CD4-positive, alpha-beta T cell (primary cell): Measurements from ENCODE around the gene NVL. TPM values are rescaled to one million over a fixed set of nuclear protein-coding genes. Genes with fewer than 3 reads are reported as not detected.

ENCODE experiments used
- ATAC-seq: fragments of 200-7000 bp; cut with Tn5 transposase; one replicate; pipeline ENCODE4 v1.10.0; 2022; ENCODE audit warnings: mild to moderate bottlenecking; ENCODE audit not compliant: poor library complexity
- CTCF ChIA-PET: fragments of 350-600 bp; sonication (Branson Sonifier 250); formaldehyde crosslinking; loops from one replicate; lab custom pipeline; 2021; ENCODE audit warnings: antibody characterized with exemption, inconsistent platforms; lab: Charles Lee
- POLR2A ChIA-PET: fragments of 350-600 bp; sonication (Branson Sonifier 250); formaldehyde crosslinking; loops from one replicate; lab custom pipeline; 2021; ENCODE audit warnings: antibody characterized with exemption, inconsistent platforms; lab: Charles Lee
- DNase-seq, 14 experiments: peaks; one replicate each; pipeline ENCODE4 v3.0.0-alpha.2; 2013 to 2020; ENCODE audit warnings: mixed read lengths in 2 of 14
- H3K27ac ChIP-seq, 2 donors: one replicate each; pipeline versions ENCODE4 v1.5.1 to v1.7.0; 2013; ENCODE audit warnings: low read length in 2 of 2, low read depth in 1 of 2, mild to moderate bottlenecking in 1 of 2
- H3K27me3 ChIP-seq, 2 experiments: 1 replicate in 1 of 2; 2 replicates in 1 of 2; pipeline versions ENCODE4 v1.6.1 to v1.7.0; 2013; ENCODE audit warnings: low read length in 2 of 2, control low read depth in 1 of 2, mild to moderate bottlenecking in 1 of 2, moderate library complexity in 1 of 2; ENCODE audit not compliant: insufficient read depth in 2 of 2, control insufficient read depth in 1 of 2
- H3K36me3 ChIP-seq: one replicate; pipeline ENCODE4 v1.6.1; 2013; ENCODE audit warnings: low read length, control low read depth; ENCODE audit not compliant: insufficient read depth
- H3K4me1 ChIP-seq: one replicate; pipeline ENCODE4 v1.6.1; 2013; ENCODE audit warnings: low read length, control low read depth; ENCODE audit not compliant: insufficient read depth
- H3K4me3 ChIP-seq: one replicate; pipeline ENCODE4 v1.5.1; 2013; ENCODE audit warnings: mild to moderate bottlenecking, low read length, moderate library complexity
- H3K9me3 ChIP-seq, 2 experiments: 1 replicate in 1 of 2; 2 replicates in 1 of 2; pipeline versions ENCODE4 v1.6.1 to v1.7.0; 2013; ENCODE audit warnings: low read length in 2 of 2, mild to moderate bottlenecking in 2 of 2, control low read depth in 1 of 2, moderate library complexity in 1 of 2; ENCODE audit not compliant: control insufficient read depth in 1 of 2, insufficient read depth in 1 of 2
- H3K27ac Mint-ChIP-seq: one replicate; pipeline ENCODE4 v1.8.0; 2020; ENCODE audit warnings: mixed read lengths
- H3K27me3 Mint-ChIP-seq: one replicate; pipeline ENCODE4 v1.8.0; 2021; ENCODE audit warnings: mixed read lengths
- H3K36me3 Mint-ChIP-seq: one replicate; pipeline ENCODE4 v1.8.0; 2021; ENCODE audit warnings: low read depth, mixed read lengths
- H3K4me1 Mint-ChIP-seq: one replicate; pipeline ENCODE4 v1.8.0; 2021; ENCODE audit warnings: low read depth, mixed read lengths
- H3K4me3 Mint-ChIP-seq: one replicate; pipeline ENCODE4 v1.8.0; 2020; ENCODE audit warnings: mild to moderate bottlenecking, mixed read lengths
- H3K9me3 Mint-ChIP-seq: one replicate; pipeline ENCODE4 v1.8.0; 2020; ENCODE audit warnings: mixed read lengths
- CTCF ChIP-seq: fragments of 200-600 bp; IDR thresholded peaks from one replicate; pipeline ENCODE4 v1.8.0; 2022; ENCODE audit warnings: antibody characterized with exemption, mild to moderate bottlenecking
- intact Hi-C, 2 experiments: fragments of 100-400 bp; cut with DNase I in 1 of 2; cut with micrococcal nuclease in 1 of 2; formaldehyde crosslinking; loops; one replicate each; pipeline versions ENCODE4 v1.15.1 to v1.9.0; 2023 to 2025; cut with DNase I, micrococcal nuclease
- total RNA-seq, 174 experiments: library from RNA in 2 of 174; stranded (reverse) in 2 of 174; gene quantifications; one replicate each; pipeline ENCODE4 v1.2.3 and lab custom pipeline; 2021 to 2026

The NVL gene
- total RNA-seq, 2 experiments from 2014 or later = 14.9 to 18.5 TPM

DNA sequence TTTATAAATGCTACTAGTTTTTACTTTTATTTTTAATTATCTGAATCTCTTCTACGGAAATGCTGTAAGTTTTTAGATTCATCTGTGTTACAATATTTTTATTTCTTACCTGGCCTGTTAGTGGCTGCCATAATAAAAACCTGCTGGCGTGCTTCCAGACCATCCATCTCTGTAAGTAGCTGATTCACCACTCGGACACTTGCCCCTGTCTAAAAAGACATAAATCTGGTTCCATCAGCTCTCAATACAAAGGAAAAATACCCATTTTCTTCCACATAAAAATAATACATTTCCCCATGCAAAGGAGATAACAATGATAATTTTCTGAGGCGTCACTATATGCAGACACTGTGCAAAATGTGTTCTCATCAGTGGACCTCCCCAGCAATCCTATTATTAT is 62.0 kb downstream of the NVL start:
- H3K36me3 Mint-ChIP-seq = peaks cover 43% of the 10 kb centered on the region
- H3K9me3 ChIP-seq = no peaks in the 10 kb centered on the region
- H3K27ac ChIP-seq = no peak overlapping the region
- ChIA-PET POLR2A (interaction anchor here (0.6 to 0.8 kb wide), 3 partner anchors 62 to 1707 kb away, joined by 3 to 4 read pairs (median 4); partner anchors contain the start of gene NVL), CTCF (no interaction called here)
- no peak overlapping the region for H3K27ac Mint-ChIP-seq
- no peaks in the 10 kb centered on the region for H3K27me3 Mint-ChIP-seq
- H3K4me3 ChIP-seq = no peak overlapping the region
- no peaks in the 10 kb centered on the region for H3K4me1 ChIP-seq
- intact Hi-C loops = no loop called here
- H3K9me3 Mint-ChIP-seq = no peaks in the 10 kb centered on the region
- DNase-seq = no peak
- H3K4me3 Mint-ChIP-seq = no peak overlapping the region
- H3K36me3 ChIP-seq = peaks cover 19% of the 10 kb centered on the region
- no peaks in the 10 kb centered on the region for H3K4me1 Mint-ChIP-seq
- H3K27me3 ChIP-seq = no peaks in the 10 kb centered on the region
- ATAC-seq = no peak
- TF ChIP-seq CTCF = no peak

DNA sequence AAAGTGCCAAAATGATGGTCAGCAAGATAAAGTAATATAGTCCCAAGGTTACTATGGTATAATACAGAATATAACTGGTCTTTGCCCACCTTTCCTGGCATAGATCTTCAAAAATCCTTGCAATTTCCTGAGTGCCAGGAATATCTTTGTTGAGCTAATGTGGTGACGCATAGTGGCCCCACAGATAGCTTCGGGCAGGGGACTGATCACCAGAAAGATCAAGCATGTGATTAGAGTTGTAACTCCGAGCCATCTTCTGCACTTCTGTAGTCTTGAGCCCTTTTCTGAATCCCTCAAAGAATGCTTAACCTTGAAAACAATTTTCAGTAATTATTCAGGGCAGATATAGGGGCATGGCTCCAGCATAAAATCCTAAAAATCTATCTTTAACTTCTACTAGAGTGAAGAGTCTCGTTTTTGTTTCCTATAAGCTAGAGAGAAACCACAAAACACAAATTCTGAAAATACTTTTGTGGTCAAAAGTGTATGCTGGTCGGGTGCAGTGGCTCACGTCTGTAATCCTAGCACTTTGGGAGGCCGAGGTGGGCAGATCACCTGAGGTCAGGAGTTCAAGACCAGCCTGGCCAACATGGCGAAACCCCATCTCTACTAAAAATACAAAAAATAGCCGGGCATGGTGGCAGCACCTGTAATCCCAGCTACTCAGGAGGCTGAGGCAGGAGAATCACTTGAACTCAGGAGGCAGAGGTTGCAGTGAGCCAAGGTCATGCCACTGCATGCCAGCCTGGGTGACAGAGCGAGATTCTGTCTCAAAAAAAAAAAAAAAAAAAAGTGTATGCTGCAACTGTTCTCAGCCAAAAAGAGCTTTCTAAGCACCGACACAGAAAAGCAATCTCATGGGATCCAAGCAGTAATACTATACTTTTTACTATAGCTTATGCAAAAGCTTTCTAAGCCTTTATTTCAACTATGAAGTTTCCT is 62.8 kb downstream of the NVL start:
- POLR2A ChIA-PET = interaction anchor here (0.6 to 0.8 kb wide), 3 partner anchors 63 to 1707 kb away, joined by 3 to 4 read pairs (median 4); partner anchors contain the start of gene NVL
- CTCF ChIA-PET = no interaction called here

More for the DNA sequence above, 62.8 kb downstream of the NVL start:
- H3K4me1 ChIP-seq = no peaks in the 10 kb centered on the region
- no peaks in the 10 kb centered on the region for H3K27me3 Mint-ChIP-seq
- H3K4me3 Mint-ChIP-seq = no peak overlapping the region
- peaks cover 19% of the 10 kb centered on the region for H3K36me3 ChIP-seq
- no peak overlapping the region for H3K27ac Mint-ChIP-seq
- intact Hi-C loops = no loop called here
- H3K36me3 Mint-ChIP-seq = peaks cover 50% of the 10 kb centered on the region
- ATAC-seq (no peak), DNase-seq (no peak)
- H3K9me3 ChIP-seq = no peaks in the 10 kb centered on the region
- peaks cover 7% of the 10 kb centered on the region for H3K4me1 Mint-ChIP-seq
- H3K27ac ChIP-seq = no peak overlapping the region
- no peaks in the 10 kb centered on the region for H3K27me3 ChIP-seq
- H3K9me3 Mint-ChIP-seq = no peaks in the 10 kb centered on the region
- H3K4me3 ChIP-seq = no peak overlapping the region
- TF ChIP-seq CTCF = no peak
